Activated B cell treated with CpG ODN at 0.5 μM for 24 hours (primary cell): ENCODE data around the gene ITGA11. TPM values are rescaled to one million over a fixed set of nuclear protein-coding genes. Genes with fewer than 3 reads are reported as not detected.

ENCODE experiments used
- ATAC-seq: fragments of 200-7000 bp; cut with Tn5 transposase; one replicate; pipeline ENCODE4 v1.10.0; 2021; ENCODE audit warnings: low read depth, mild to moderate bottlenecking, moderate library complexity
- CTCF ChIA-PET: fragments of 350-600 bp; sonication (Branson Sonifier 250); formaldehyde crosslinking; loops from one replicate; lab custom pipeline; 2021; ENCODE audit warnings: antibody characterized with exemption; lab: Charles Lee
- POLR2A ChIA-PET: fragments of 350-600 bp; sonication (Branson Sonifier 250); formaldehyde crosslinking; loops from one replicate; lab custom pipeline; 2021; ENCODE audit warnings: antibody characterized with exemption; lab: Charles Lee
- DNase-seq: peaks from one replicate; pipeline ENCODE4 v3.0.0; 2022
- H3K27ac Mint-ChIP-seq: one replicate; pipeline ENCODE4 v1.8.0; 2020; ENCODE audit warnings: mixed read lengths
- H3K27me3 Mint-ChIP-seq: one replicate; pipeline ENCODE4 v1.8.0; 2021; ENCODE audit warnings: mixed read lengths
- H3K36me3 Mint-ChIP-seq: one replicate; pipeline ENCODE4 v1.8.0; 2021; ENCODE audit warnings: low read depth, mixed read lengths
- H3K4me1 Mint-ChIP-seq: one replicate; pipeline ENCODE4 v1.8.0; 2021; ENCODE audit warnings: mixed read lengths
- H3K4me3 Mint-ChIP-seq: one replicate; pipeline ENCODE4 v1.8.0; 2020; ENCODE audit warnings: mild to moderate bottlenecking, mixed read lengths
- H3K9me3 Mint-ChIP-seq: one replicate; pipeline ENCODE4 v1.8.0; 2020; ENCODE audit warnings: mixed read lengths
- CTCF ChIP-seq: fragments of 200-600 bp; IDR thresholded peaks from one replicate; pipeline ENCODE4 v1.8.0; 2022; ENCODE audit warnings: antibody characterized with exemption, mild to moderate bottlenecking
- intact Hi-C: fragments of 100-400 bp; cut with micrococcal nuclease; formaldehyde crosslinking; loops from one replicate; pipeline ENCODE4 v1.15.1; 2024
- total RNA-seq: library from RNA; stranded (reverse); gene quantifications from 2 replicates; pipeline ENCODE4 v1.2.3, GENCODE V29; 2022

Gene ITGA11
- total RNA-seq, 1 donor from 2014 or later, result not detected

DNA sequence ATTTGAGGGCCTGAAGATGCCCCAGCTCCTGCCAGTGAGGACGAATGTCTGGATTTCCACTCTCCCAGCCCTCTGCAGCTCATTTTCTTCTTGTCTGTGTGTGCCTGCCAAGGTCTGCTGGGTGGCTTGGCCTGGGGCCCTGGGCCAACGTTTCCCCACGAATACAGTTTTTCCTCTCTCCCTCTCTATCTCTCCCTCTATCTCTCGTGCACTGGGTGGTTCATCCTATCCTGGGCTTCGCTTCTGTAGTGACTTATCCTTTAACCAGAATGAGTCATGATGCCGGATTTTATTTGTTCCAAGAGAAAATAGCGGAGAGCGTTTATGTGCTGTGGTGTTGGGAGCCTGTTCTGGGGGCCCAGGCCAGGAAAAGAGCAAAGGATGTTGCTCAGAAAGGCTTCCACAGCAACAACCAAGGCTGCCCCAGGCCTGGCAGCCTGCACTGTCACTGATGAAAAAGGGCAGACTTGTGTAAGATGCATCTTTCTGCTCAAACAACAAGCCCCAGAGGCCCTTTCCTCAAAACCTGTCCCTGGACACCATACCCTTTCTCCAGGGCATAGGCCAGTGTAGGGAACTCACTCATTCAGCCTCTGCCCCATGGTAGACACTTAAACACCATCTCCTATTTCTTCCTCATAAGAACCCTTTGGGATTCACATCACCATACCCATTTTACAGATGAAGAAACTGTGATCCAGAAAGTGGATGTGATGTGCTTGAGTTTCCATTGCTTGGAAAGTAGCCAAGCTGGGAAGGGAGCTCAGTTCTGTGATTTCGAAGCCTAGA is 47.3 kb downstream of the ITGA11 start:
- Mint-ChIP-seq H3K27ac (no peak overlapping the region), H3K36me3 (no peaks in the 10 kb centered on the region), H3K4me1 (peaks cover 4% of the 10 kb centered on the region), H3K27me3 (no peaks in the 10 kb centered on the region), H3K9me3 (no peaks in the 10 kb centered on the region), H3K4me3 (no peak overlapping the region)
- ChIA-PET CTCF (interaction anchor here (0.6 to 1.9 kb wide), 3 partner anchors 78 to 136 kb away, joined by 3 to 5 read pairs (median 3); no protein-coding TSS in a partner anchor), POLR2A (no interaction called here)
- intact Hi-C loops, result no loop called here
- ATAC-seq (no peak), DNase-seq (no peak)
- no peak for TF ChIP-seq CTCF

DNA sequence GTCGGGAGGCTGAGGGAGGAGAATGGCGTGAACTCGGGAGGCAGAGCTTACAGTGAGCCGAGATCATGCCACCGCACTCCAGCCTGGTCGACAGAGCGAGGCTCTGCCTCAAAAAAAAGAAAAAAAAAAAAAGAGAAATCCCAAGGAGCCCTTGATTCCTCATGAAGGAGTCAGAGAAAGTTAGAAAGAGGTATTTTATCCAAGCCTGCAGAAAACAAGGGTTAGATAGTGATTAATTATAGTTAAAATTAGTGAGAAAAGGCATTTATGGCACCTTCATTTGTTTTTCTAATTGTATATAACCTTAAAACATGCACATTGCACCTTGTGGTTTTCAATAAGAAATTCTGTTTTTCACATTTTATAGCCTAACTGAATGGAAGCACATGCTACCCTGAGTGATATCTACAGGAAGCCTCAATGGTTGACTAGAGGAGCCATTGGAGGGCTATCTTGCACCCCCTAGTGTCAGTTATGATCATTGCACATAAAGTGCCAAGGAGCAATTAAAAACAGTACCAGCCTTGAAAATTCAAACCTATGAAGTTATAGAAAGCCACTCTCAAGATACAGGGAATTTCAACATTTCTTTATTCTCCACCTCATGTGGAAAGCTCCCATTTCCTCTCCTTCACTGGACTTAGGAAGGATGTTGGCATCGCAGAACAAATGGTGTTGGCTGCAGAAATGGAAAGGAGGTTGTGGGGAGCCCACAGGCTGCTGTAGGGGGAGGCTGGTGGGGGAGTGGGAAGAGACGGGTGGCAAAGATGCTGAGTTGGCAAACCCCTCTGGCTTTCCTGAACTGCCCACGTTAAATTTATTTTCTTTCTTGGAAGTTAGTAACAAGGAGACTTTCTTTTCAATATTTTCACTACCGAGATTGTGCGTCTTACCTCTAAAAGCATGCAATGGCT is 48.5 kb downstream of the ITGA11 start:
- H3K9me3 Mint-ChIP-seq, result no peaks in the 10 kb centered on the region
- CTCF ChIA-PET, result interaction anchor here (1.0 to 2.1 kb wide), 3 partner anchors 77 to 131 kb away, joined by 3 to 17 read pairs (median 5); no protein-coding TSS in a partner anchor
- H3K27ac Mint-ChIP-seq, result no peak overlapping the region
- no peaks in the 10 kb centered on the region for H3K27me3 Mint-ChIP-seq
- H3K4me3 Mint-ChIP-seq, result no peak overlapping the region
- TF ChIP-seq CTCF, result no peak
- H3K36me3 Mint-ChIP-seq, result no peaks in the 10 kb centered on the region
- intact Hi-C loops, result loop anchor here (1.0 kb wide), 2 partner anchors 77 to 130 kb away; no protein-coding TSS in a partner anchor
- H3K4me1 Mint-ChIP-seq, result peaks cover 8% of the 10 kb centered on the region
- POLR2A ChIA-PET, result no interaction called here
- DNase-seq, result no peak
- ATAC-seq, result peak; percentile 62

DNA sequence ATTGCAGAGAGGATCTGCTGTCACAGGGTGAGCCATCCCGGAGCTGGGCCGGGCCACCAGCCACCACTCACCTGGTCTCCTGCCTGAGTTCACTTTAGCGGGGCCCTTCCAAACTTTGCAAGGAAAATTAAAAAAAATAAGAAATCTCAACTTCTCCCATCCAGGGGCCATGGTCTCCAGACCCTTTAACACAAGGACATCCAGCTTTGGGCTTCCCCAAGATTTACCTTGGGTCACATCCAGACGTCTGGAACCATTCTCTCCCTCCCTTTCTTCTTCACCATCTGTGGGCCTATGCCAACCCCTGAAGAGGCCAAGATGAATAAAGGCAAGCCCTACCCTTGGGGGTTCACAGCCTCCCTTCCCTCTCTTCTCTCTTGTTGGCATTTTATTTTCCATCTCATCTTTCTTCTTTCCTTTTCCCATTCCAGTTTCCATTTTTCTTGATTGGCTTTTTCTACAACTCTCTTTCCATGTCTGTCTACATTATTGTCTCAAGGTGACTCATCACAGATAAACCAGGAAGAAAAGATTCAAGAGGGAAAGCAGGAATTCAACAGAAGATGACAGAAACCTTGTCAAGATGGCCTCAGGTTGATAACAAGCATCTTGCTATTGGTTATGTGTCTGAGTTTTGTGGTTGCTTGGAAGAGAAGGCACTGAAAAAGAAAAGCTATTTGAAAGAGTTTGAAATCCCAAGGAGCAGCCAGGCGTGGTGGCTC is 49.5 kb downstream of the ITGA11 start:
- Mint-ChIP-seq H3K36me3 (no peaks in the 10 kb centered on the region), H3K9me3 (no peaks in the 10 kb centered on the region), H3K4me3 (no peak overlapping the region), H3K27ac (no peak overlapping the region), H3K27me3 (no peaks in the 10 kb centered on the region), H3K4me1 (peaks cover 8% of the 10 kb centered on the region)
- CTCF ChIA-PET, result interaction anchor here (1.9 to 2.1 kb wide), 2 partner anchors 76 to 129 kb away, joined by 5 to 17 read pairs; no protein-coding TSS in a partner anchor
- intact Hi-C loops, result loop anchor here (1.0 kb wide), 2 partner anchors 76 to 129 kb away; no protein-coding TSS in a partner anchor
- no peak for TF ChIP-seq CTCF
- ATAC-seq (no peak), DNase-seq (no peak)
- POLR2A ChIA-PET, result no interaction called here

- H3K4me3 Mint-ChIP-seq, result no peak overlapping the region
- intact Hi-C loops, result no loop called here
Measured at GRCh38 chr15:68380456-68380855, 51.5 kb downstream of the ITGA11 start.

More at GRCh38 chr15:68380456-68380855, 51.5 kb downstream of the ITGA11 start:
- ATAC-seq (no peak), DNase-seq (no peak)
- no peaks in the 10 kb centered on the region for H3K9me3 Mint-ChIP-seq
- H3K4me1 Mint-ChIP-seq, result peaks cover 8% of the 10 kb centered on the region
- no peaks in the 10 kb centered on the region for H3K36me3 Mint-ChIP-seq
- no peaks in the 10 kb centered on the region for H3K27me3 Mint-ChIP-seq
- CTCF ChIA-PET, result no interaction called here
- POLR2A ChIA-PET, result no interaction called here
- H3K27ac Mint-ChIP-seq, result no peak overlapping the region
- no peak for TF ChIP-seq CTCF
